Measurements from ENCODE around the gene CASKIN2. TPM values are rescaled to one million over a fixed set of nuclear protein-coding genes. Genes with fewer than 3 reads are reported as not detected.
"Not testable (repeated sequence)": the region's sequence is repeated elsewhere in the genome, so short reads cannot be mapped to it uniquely, and the experiment has no call there.

CASKIN2 gene
- total and polyA plus RNA-seq, 3 experiments from 2014 or later: 0.15 to 11.1 (median 6.9) TPM

DNA sequence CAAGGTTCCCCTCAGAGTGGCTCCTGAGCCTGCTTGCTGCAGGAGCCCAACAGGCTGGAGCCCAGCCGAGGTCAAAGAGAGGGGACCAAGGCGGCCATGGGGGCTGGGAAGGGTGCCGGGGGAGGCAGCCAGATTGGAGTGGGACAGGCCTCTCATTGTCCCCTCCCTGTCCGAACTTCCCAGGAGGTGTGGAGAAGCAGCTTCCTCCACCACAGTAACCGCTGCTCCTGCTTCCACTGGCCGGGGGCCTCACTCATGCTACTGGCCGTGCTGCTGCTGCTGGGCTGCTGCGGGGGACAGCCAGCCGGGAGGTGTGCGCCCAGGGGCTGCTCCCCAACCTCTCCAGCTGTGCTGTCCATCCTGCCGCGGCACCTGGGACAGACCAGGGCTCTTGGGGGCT, 29.6 kb downstream of the CASKIN2 start:
- H3K27ac Mint-ChIP-seq: no peak overlapping the region
- POLR2A ChIA-PET: no interaction called here
- no peaks in the 10 kb centered on the region for H3K9me3 ChIP-seq (ENCODE audit: low read length)

GRCh38 chr17:75482098-75482942, 33.0 kb downstream of the CASKIN2 start:
- DNase-seq: no peak
- peak overlapping the region in 3 of 8 donors; percentile 27 to 78 (median 71) for H3K27ac Mint-ChIP-seq
- ChIA-PET CTCF (interaction anchor here (1.1 kb wide), 1 partner anchor 23 kb away, joined by 3 read pairs; no protein-coding TSS in a partner anchor), POLR2A (interaction anchor here (0.6 kb wide), 2 partner anchors 34 to 67 kb away, joined by 3 to 4 read pairs; no protein-coding TSS in a partner anchor)
- H3K4me1 Mint-ChIP-seq: peaks cover 24% of the 10 kb centered on the region in 3 donors
- H3K4me1 ChIP-seq (ENCODE audit: insufficient read depth, low read length): peaks cover 10% of the 10 kb centered on the region
- H3K9me3 Mint-ChIP-seq: no peaks in the 10 kb centered on the region
- no peaks in the 10 kb centered on the region for H3K36me3 ChIP-seq (ENCODE audit: insufficient read depth, low read length)
- H3K4me3 ChIP-seq (ENCODE audit: low read length): no peak overlapping the region
- no peak overlapping the region for H3K4me3 Mint-ChIP-seq
- peaks cover 0 to 28% (median 7%) of the 10 kb centered on the region in 3 donors for H3K36me3 Mint-ChIP-seq
- H3K27me3 Mint-ChIP-seq: no peaks in the 10 kb centered on the region
- H3K27me3 ChIP-seq (ENCODE audit: insufficient read depth, low read length, poor library complexity, severe bottlenecking): no peaks in the 10 kb centered on the region
- no peak overlapping the region for H3K27ac ChIP-seq (ENCODE audit: low read depth, low read length)
- H3K9me3 ChIP-seq (ENCODE audit: low read length): no peaks in the 10 kb centered on the region

More for the DNA sequence above, 29.6 kb downstream of the CASKIN2 start:
- H3K36me3 Mint-ChIP-seq: peaks cover 0 to 22% (median 7%) of the 10 kb centered on the region in 3 donors
- H3K4me3 ChIP-seq (ENCODE audit: low read length): no peak overlapping the region
- H3K4me3 Mint-ChIP-seq: no peak overlapping the region
- H3K27me3 Mint-ChIP-seq: no peaks in the 10 kb centered on the region
- H3K36me3 ChIP-seq (ENCODE audit: insufficient read depth, low read length): no peaks in the 10 kb centered on the region
- CTCF ChIA-PET: no interaction called here
- no peaks in the 10 kb centered on the region for H3K27me3 ChIP-seq (ENCODE audit: insufficient read depth, low read length, poor library complexity, severe bottlenecking)
- H3K9me3 Mint-ChIP-seq: no peaks in the 10 kb centered on the region
- H3K4me1 Mint-ChIP-seq: peaks cover 29 to 40% (median 30%) of the 10 kb centered on the region in 3 donors
- no peak for DNase-seq
- no peak overlapping the region for H3K27ac ChIP-seq (ENCODE audit: low read depth, low read length)
- H3K4me1 ChIP-seq (ENCODE audit: insufficient read depth, low read length): peaks cover 24% of the 10 kb centered on the region

GRCh38 chr17:75481194-75482068, 33.9 kb downstream of the CASKIN2 start:
- Mint-ChIP-seq H3K36me3 (peaks cover 0 to 34% (median 5%) of the 10 kb centered on the region in 3 donors), H3K4me1 (peaks cover 15% of the 10 kb centered on the region in 3 donors), H3K4me3 (no peak overlapping the region), H3K27me3 (no peaks in the 10 kb centered on the region), H3K27ac (peak overlapping the region in 6 of 8 donors; percentile 23 to 55 (median 44)), H3K9me3 (no peaks in the 10 kb centered on the region)
- DNase-seq: no peak
- ChIA-PET POLR2A (no interaction called here), CTCF (interaction anchor here (1.1 to 1.3 kb wide), 2 partner anchors 17 to 23 kb away, joined by 3 to 4 read pairs; no protein-coding TSS in a partner anchor)
- no peaks in the 10 kb centered on the region for H3K27me3 ChIP-seq (ENCODE audit: insufficient read depth, low read length, poor library complexity, severe bottlenecking)
- no peaks in the 10 kb centered on the region for H3K36me3 ChIP-seq (ENCODE audit: insufficient read depth, low read length)
- no peaks in the 10 kb centered on the region for H3K9me3 ChIP-seq (ENCODE audit: low read length)
- H3K4me3 ChIP-seq (ENCODE audit: low read length): no peak overlapping the region
- H3K27ac ChIP-seq (ENCODE audit: low read depth, low read length): no peak overlapping the region
- peaks cover under 1% of the 10 kb centered on the region for H3K4me1 ChIP-seq (ENCODE audit: insufficient read depth, low read length)

- Histone ChIP-seq H3K4me1 (ENCODE audit: insufficient read depth, low read length) (no peaks in the 10 kb centered on the region), H3K4me3 (ENCODE audit: low read length) (no peak overlapping the region), H3K36me3 (ENCODE audit: insufficient read depth, low read length) (no peaks in the 10 kb centered on the region), H3K27ac (ENCODE audit: low read depth, low read length) (no peak overlapping the region), H3K27me3 (ENCODE audit: insufficient read depth, low read length, poor library complexity, severe bottlenecking) (no peaks in the 10 kb centered on the region), H3K9me3 (ENCODE audit: low read length) (no peaks in the 10 kb centered on the region)
- Mint-ChIP-seq H3K4me1 (peaks cover 11 to 12% (median 12%) of the 10 kb centered on the region in 3 donors), H3K36me3 (peaks cover 0 to 39% (median 5%) of the 10 kb centered on the region in 3 donors), H3K27ac (peak overlapping the region in 3 of 8 donors; percentile 29 to 64 (median 33)), H3K4me3 (no peak overlapping the region), H3K27me3 (no peaks in the 10 kb centered on the region), H3K9me3 (no peaks in the 10 kb centered on the region)
- POLR2A ChIA-PET: no interaction called here
- DNase-seq: no peak
- CTCF ChIA-PET: interaction anchor here (1.3 kb wide), 1 partner anchor 18 kb away, joined by 4 read pairs; no protein-coding TSS in a partner anchor
Measured at GRCh38 chr17:75480281-75480680, 35.1 kb downstream of the CASKIN2 start.

DNA sequence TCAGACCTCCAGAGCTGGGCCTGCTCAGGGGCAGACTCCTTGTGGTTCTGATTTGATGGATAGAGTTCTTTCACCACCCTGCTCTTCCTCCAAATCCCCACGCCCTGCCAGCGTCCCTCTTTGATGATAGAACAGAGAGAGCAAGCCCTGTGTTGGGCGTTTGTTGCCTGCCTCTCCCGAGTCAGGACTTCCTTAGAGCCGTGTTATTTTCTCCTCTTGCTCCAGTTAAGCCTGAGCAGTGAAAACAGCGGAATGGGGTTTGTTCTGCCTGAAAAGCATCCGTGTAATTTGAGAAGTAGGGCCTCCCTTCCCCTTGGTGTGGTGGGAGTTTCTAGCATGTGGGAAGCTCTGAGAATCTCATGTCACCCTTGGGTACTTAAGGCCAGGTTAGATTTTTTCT, 36.8 kb downstream of the CASKIN2 start:
- ChIA-PET CTCF (no interaction called here), POLR2A (interaction anchor here (0.7 to 1.0 kb wide), 2 partner anchors 22 to 36 kb away, joined by 3 read pairs; partner anchors contain the start of gene TMEM94)
- H3K4me3 ChIP-seq (ENCODE audit: low read length): no peak overlapping the region
- DNase-seq: no peak
- no peaks in the 10 kb centered on the region for H3K9me3 ChIP-seq (ENCODE audit: low read length)
- Mint-ChIP-seq H3K9me3 (no peaks in the 10 kb centered on the region), H3K27me3 (no peaks in the 10 kb centered on the region), H3K4me1 (peaks cover 4 to 8% (median 7%) of the 10 kb centered on the region in 3 donors), H3K36me3 (peaks cover 0 to 51% (median 2%) of the 10 kb centered on the region in 3 donors), H3K4me3 (no peak overlapping the region), H3K27ac (no peak overlapping the region)
- H3K36me3 ChIP-seq (ENCODE audit: insufficient read depth, low read length): peaks cover under 1% of the 10 kb centered on the region
- H3K27ac ChIP-seq (ENCODE audit: low read depth, low read length): no peak overlapping the region
- H3K27me3 ChIP-seq (ENCODE audit: insufficient read depth, low read length, poor library complexity, severe bottlenecking): no peaks in the 10 kb centered on the region
- H3K4me1 ChIP-seq (ENCODE audit: insufficient read depth, low read length): no peaks in the 10 kb centered on the region

GRCh38 chr17:75477490-75477862, 37.9 kb downstream of the CASKIN2 start:
- H3K9me3 ChIP-seq (ENCODE audit: low read length); POLR2A ChIA-PET; H3K4me3 Mint-ChIP-seq; DNase-seq; H3K27me3 ChIP-seq (ENCODE audit: insufficient read depth, low read length, poor library complexity, severe bottlenecking); H3K27ac ChIP-seq (ENCODE audit: low read depth, low read length); H3K4me1 Mint-ChIP-seq; H3K4me3 ChIP-seq (ENCODE audit: low read length); H3K9me3 Mint-ChIP-seq; H3K27me3 Mint-ChIP-seq; CTCF ChIA-PET; H3K4me1 ChIP-seq (ENCODE audit: insufficient read depth, low read length): not testable (repeated sequence)
- H3K27ac Mint-ChIP-seq: peak overlapping the region in 1 of 8 donors; percentile 63
- peaks cover 0 to 56% (median 4%) of the 10 kb centered on the region in 3 donors for H3K36me3 Mint-ChIP-seq
- H3K36me3 ChIP-seq (ENCODE audit: insufficient read depth, low read length): peaks cover 11% of the 10 kb centered on the region

DNA sequence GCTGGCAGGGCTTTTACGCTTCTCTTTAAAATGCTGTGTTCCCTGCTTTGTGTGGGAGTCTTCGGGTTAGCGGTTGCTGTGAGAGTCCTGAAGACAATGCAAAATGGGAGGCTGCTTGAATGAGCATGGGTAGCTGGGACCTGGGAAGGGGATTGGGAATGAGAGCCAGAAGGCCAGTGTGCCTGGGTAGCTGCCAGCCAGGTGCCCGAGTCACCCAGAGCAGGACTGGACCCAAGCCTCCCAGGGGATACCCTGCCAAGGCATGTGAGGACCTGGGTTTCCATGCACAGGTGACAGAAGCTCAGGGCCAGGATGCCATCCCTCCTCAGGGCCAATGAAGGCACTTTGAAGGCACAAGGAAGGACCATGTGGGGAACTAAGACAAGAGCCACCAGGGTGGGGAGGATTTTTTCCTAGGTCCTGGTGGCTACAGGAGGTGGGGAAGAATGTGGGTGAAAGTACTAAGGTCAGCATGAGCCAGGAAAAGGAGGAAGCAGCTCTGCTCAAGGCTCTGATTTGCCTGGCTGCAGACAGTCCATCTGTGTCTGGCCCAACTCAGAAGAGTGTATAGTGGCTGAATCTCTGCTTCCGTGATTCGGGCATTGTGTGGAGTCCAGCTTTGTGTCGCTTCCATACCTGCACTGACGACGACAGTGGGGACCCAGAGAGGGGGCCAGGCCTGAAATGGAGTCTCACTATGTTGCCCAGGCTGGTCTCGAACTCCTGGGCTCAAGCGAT, 38.4 kb downstream of the CASKIN2 start:
- no peaks in the 10 kb centered on the region for H3K4me1 ChIP-seq (ENCODE audit: insufficient read depth, low read length)
- peaks cover 0 to 62% (median 4%) of the 10 kb centered on the region in 3 donors for H3K36me3 Mint-ChIP-seq
- peaks cover 16% of the 10 kb centered on the region for H3K36me3 ChIP-seq (ENCODE audit: insufficient read depth, low read length)
- ChIA-PET POLR2A (no interaction called here), CTCF (no interaction called here)
- H3K27ac ChIP-seq (ENCODE audit: low read depth, low read length): no peak overlapping the region
- H3K4me3 ChIP-seq (ENCODE audit: low read length): no peak overlapping the region
- no peaks in the 10 kb centered on the region for H3K27me3 Mint-ChIP-seq
- no peaks in the 10 kb centered on the region for H3K9me3 ChIP-seq (ENCODE audit: low read length)
- no peaks in the 10 kb centered on the region for H3K27me3 ChIP-seq (ENCODE audit: insufficient read depth, low read length, poor library complexity, severe bottlenecking)
- no peak for DNase-seq
- H3K4me1 Mint-ChIP-seq: peaks cover 0 to 4% (median 4%) of the 10 kb centered on the region in 3 donors
- no peak overlapping the region for H3K4me3 Mint-ChIP-seq
- H3K27ac Mint-ChIP-seq: peak overlapping the region in 3 of 8 donors; percentile 6 to 80 (median 70)
- no peaks in the 10 kb centered on the region for H3K9me3 Mint-ChIP-seq

All from CD8-positive, alpha-beta memory T cell (primary cell).